GM23248 (cell line): ENCODE measurements around the gene HGD.

Experiments used
- EZH2 ChIP-seq: fragments of 200-600 bp; sonication (generic); IDR thresholded peaks from 2 replicates; pipeline ENCODE4 v1.6.1; 2018; ENCODE audit warnings: antibody characterized with exemption, mild to moderate bottlenecking; ENCODE audit not compliant: insufficient read depth, poor library complexity, severe bottlenecking
- EZH2phosphoT487 ChIP-seq: fragments of 200-600 bp; sonication (generic); IDR thresholded peaks from 2 replicates; pipeline ENCODE4 v1.6.1; 2018; ENCODE audit warnings: antibody characterized with exemption, moderate library complexity, mild to moderate bottlenecking, low read depth; ENCODE audit not compliant: insufficient read depth

- TF ChIP-seq EZH2 = no peak
- TF ChIP-seq EZH2phosphoT487 = no peak
Observed at GRCh38 chr3:120688121-120688520, 6.1 kb upstream of the HGD start.
